Trophoblast cell (in vitro differentiated cells and primary cell): ENCODE results near the gene NLRP4.
"Not testable (repeated sequence)": the region's sequence is repeated elsewhere in the genome, so short reads cannot be mapped to it uniquely, and the experiment has no call there.

Experiments
- DNase-seq, 2 donors: peaks; one replicate each; pipeline ENCODE4 v3.0.0-alpha.2; 2016
- H2AFZ ChIP-seq: 2 replicates; pipeline ENCODE4 v1.6.1; 2013; ENCODE audit warnings: low read length, moderate library complexity, mild to moderate bottlenecking; ENCODE audit not compliant: insufficient read depth, poor library complexity
- H2AK5ac ChIP-seq: 2 replicates; pipeline ENCODE4 v1.6.1; 2013; ENCODE audit warnings: mild to moderate bottlenecking, low read length
- H2BK120ac ChIP-seq: 2 replicates; pipeline ENCODE4 v1.6.1; 2013; ENCODE audit warnings: low read length, mild to moderate bottlenecking, moderate library complexity; ENCODE audit not compliant: insufficient read depth, poor library complexity
- H2BK12ac ChIP-seq: 2 replicates; pipeline ENCODE4 v1.6.1; 2013; ENCODE audit warnings: mild to moderate bottlenecking, low read length, moderate library complexity
- H2BK5ac ChIP-seq: 2 replicates; pipeline ENCODE4 v1.6.1; 2013; ENCODE audit warnings: low read length, low read depth, moderate library complexity, mild to moderate bottlenecking; ENCODE audit not compliant: poor library complexity
- H3K14ac ChIP-seq: 2 replicates; pipeline ENCODE4 v1.6.1; 2013; ENCODE audit warnings: mild to moderate bottlenecking, low read length
- H3K18ac ChIP-seq: 2 replicates; pipeline ENCODE4 v1.6.1; 2013; ENCODE audit warnings: mild to moderate bottlenecking, low read length
- H3K23ac ChIP-seq: 2 replicates; pipeline ENCODE4 v1.6.1; 2013; ENCODE audit warnings: low read length
- H3K27ac ChIP-seq: 2 replicates; pipeline ENCODE4 v1.5.1; 2013; ENCODE audit warnings: low read depth, mild to moderate bottlenecking, inconsistent platforms, low read length, moderate library complexity
- H3K27me3 ChIP-seq: 2 replicates; pipeline ENCODE4 v1.6.1; 2013; ENCODE audit warnings: inconsistent platforms, mild to moderate bottlenecking, low read length, moderate library complexity; ENCODE audit not compliant: insufficient read depth
- H3K36me3 ChIP-seq, 2 experiments: 1 replicate in 1 of 2; 2 replicates in 1 of 2; pipeline ENCODE4 v1.6.1; 2013; ENCODE audit warnings: low read length in 2 of 2, mild to moderate bottlenecking in 2 of 2, moderate library complexity in 1 of 2; ENCODE audit not compliant: insufficient read depth in 2 of 2, control insufficient read depth in 1 of 2
- H3K4ac ChIP-seq: 2 replicates; pipeline ENCODE4 v1.6.1; 2013; ENCODE audit warnings: low read depth, mild to moderate bottlenecking, low read length, moderate library complexity
- H3K4me1 ChIP-seq, 2 experiments: 1 replicate in 1 of 2; 2 replicates in 1 of 2; pipeline ENCODE4 v1.6.1; 2013; ENCODE audit warnings: low read length in 2 of 2, mild to moderate bottlenecking in 2 of 2, moderate library complexity in 1 of 2; ENCODE audit not compliant: insufficient read depth in 2 of 2, control insufficient read depth in 1 of 2
- H3K4me2 ChIP-seq: 2 replicates; pipeline ENCODE4 v1.6.1; 2013; ENCODE audit warnings: inconsistent platforms, mild to moderate bottlenecking, low read length, moderate library complexity
- H3K4me3 ChIP-seq: 2 replicates; pipeline ENCODE4 v1.5.1; 2013; ENCODE audit warnings: mild to moderate bottlenecking, low read depth, low read length, inconsistent platforms
- H3K79me1 ChIP-seq: one replicate; pipeline ENCODE4 v1.6.1; 2013; ENCODE audit warnings: low read length
- H3K79me2 ChIP-seq: 2 replicates; pipeline ENCODE4 v1.6.1; 2013; ENCODE audit warnings: low read length, mild to moderate bottlenecking; ENCODE audit not compliant: control insufficient read depth, insufficient read depth, poor library complexity
- H3K9ac ChIP-seq: 2 replicates; pipeline ENCODE4 v1.6.1; 2013; ENCODE audit warnings: mild to moderate bottlenecking, low read length
- H3K9me3 ChIP-seq: 2 replicates; pipeline ENCODE4 v1.6.1; 2013; ENCODE audit warnings: low read depth, mild to moderate bottlenecking, control low read depth, inconsistent platforms, low read length; ENCODE audit not compliant: insufficient read depth
- H4K12ac ChIP-seq: 2 replicates; pipeline ENCODE4 v1.6.1; 2013; ENCODE audit warnings: low read depth, mild to moderate bottlenecking, low read length, moderate library complexity
- H4K8ac ChIP-seq: 2 replicates; pipeline ENCODE4 v1.6.1; 2013; ENCODE audit warnings: low read depth, mild to moderate bottlenecking, low read length, moderate library complexity
- H4K91ac ChIP-seq: one replicate; pipeline ENCODE4 v1.6.1; 2013; ENCODE audit warnings: low read depth, mild to moderate bottlenecking, low read length, moderate library complexity
- WGBS: extraction: QIAGEN DNeasy Blood & Tissue Kit; methylation state at CpG from one replicate; pipeline ENCODE4 v1.1.7; 2013; ENCODE audit warnings: missing lambda C conversion rate; ENCODE audit not compliant: insufficient read length, insufficient coverage; ENCODE audit errors: extremely low coverage; 5-methylcytosine and 5-hydroxymethylcytosine counted together

Gene NLRP4

GRCh38 chr19:55923556-55923955 lies 87.2 kb downstream of the NLRP4 start:
- Histone ChIP-seq H2AFZ (no peak overlapping the region), H3K9me3 (peaks cover 20% of the 10 kb centered on the region), H2AK5ac (no peak overlapping the region), H3K36me3 (no peaks in the 10 kb centered on the region), H3K27me3 (no peaks in the 10 kb centered on the region), H3K18ac (no peak overlapping the region), H3K4me1 (no peaks in the 10 kb centered on the region), H3K9ac (no peak overlapping the region), H3K79me2 (no peaks in the 10 kb centered on the region), H4K91ac (no peak overlapping the region), H4K12ac (no peak overlapping the region), H2BK12ac (no peak overlapping the region), H2BK120ac (no peak overlapping the region), H3K4ac (no peak overlapping the region), H3K4me3 (no peak overlapping the region), H3K14ac (no peak overlapping the region), H3K27ac (no peak overlapping the region), H3K4me2 (no peak overlapping the region), H3K23ac (no peak overlapping the region), H4K8ac (no peak overlapping the region), H2BK5ac (no peak overlapping the region), H3K79me1 (no peaks in the 10 kb centered on the region)
- no CpG with 5 or more reads among the region's 5 CpGs for WGBS
- DNase-seq, result peak; percentile 12 to 71

DNA sequence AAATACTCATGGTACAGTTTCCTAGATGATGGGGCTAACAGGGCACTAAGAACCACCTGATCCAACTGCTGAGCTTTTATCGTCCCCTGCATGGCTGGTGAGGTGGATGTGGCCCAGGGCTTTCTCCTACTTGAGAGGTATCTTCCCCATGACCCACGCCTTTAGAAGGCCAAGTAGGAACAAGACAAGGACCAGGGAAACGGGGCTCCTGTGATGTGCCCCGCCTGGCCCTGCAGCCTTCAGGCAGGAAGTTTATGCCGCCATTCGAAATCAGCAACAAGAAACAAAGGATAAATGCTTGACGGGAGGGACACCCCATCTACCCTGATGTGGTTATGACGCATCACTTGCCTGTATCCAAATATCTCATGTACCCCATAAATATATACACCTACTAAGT lies 91.7 kb downstream of the NLRP4 start:
- DNase-seq, result no peak
- H3K23ac ChIP-seq, result no peak overlapping the region
- H3K4me2 ChIP-seq, result no peak overlapping the region
- H3K9me3 ChIP-seq, result peaks cover 21% of the 10 kb centered on the region
- no peak overlapping the region for H2AK5ac ChIP-seq
- no peak overlapping the region for H4K8ac ChIP-seq
- no peak overlapping the region for H2BK12ac ChIP-seq
- no peak overlapping the region for H2AFZ ChIP-seq
- no peak overlapping the region for H3K27ac ChIP-seq
- H3K79me1 ChIP-seq, result no peaks in the 10 kb centered on the region
- no peaks in the 10 kb centered on the region for H3K79me2 ChIP-seq
- no peaks in the 10 kb centered on the region for H3K27me3 ChIP-seq
- H4K91ac ChIP-seq, result no peak overlapping the region
- H2BK5ac ChIP-seq, result no peak overlapping the region
- H3K4me1 ChIP-seq, result no peaks in the 10 kb centered on the region
- no peak overlapping the region for H3K4ac ChIP-seq
- H3K4me3 ChIP-seq, result no peak overlapping the region
- H3K18ac ChIP-seq, result no peak overlapping the region
- H3K36me3 ChIP-seq, result no peaks in the 10 kb centered on the region
- H3K14ac ChIP-seq, result no peak overlapping the region
- no peak overlapping the region for H2BK120ac ChIP-seq
- H4K12ac ChIP-seq, result no peak overlapping the region
- no peak overlapping the region for H3K9ac ChIP-seq
- no CpG with 5 or more reads among the region's 8 CpGs for WGBS

DNA sequence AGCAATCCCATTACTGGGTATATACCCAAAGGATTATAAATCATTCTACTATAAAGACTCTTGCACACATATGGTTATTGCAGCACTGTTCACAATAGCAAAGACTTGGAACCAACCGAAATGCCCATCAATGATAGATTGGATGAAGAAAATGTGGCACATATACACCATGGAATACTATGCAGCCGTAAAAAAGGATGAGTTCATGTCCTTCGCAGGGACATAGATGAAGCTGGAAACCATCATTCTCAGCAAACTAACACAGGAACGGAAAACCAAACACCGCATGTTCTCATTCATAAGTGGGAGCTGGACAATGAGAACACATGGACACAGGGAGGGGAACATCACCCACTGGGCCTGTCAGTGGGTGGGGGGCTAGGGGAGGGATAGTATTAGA lies 92.9 kb downstream of the NLRP4 start:
- not testable (repeated sequence) for H3K4me3 ChIP-seq, H4K91ac ChIP-seq, H3K4me1 ChIP-seq, H2AK5ac ChIP-seq, H3K9ac ChIP-seq, H4K8ac ChIP-seq, H4K12ac ChIP-seq, H3K4me2 ChIP-seq, H3K79me2 ChIP-seq, H3K23ac ChIP-seq, DNase-seq, H2BK120ac ChIP-seq, H2BK12ac ChIP-seq, H2AFZ ChIP-seq, H3K79me1 ChIP-seq, H3K27me3 ChIP-seq, H3K36me3 ChIP-seq, H3K4ac ChIP-seq, H3K27ac ChIP-seq, H3K18ac ChIP-seq, H2BK5ac ChIP-seq, H3K14ac ChIP-seq
- peaks cover 22% of the 10 kb centered on the region for H3K9me3 ChIP-seq
- no CpG with 5 or more reads among the region's 5 CpGs for WGBS

DNA sequence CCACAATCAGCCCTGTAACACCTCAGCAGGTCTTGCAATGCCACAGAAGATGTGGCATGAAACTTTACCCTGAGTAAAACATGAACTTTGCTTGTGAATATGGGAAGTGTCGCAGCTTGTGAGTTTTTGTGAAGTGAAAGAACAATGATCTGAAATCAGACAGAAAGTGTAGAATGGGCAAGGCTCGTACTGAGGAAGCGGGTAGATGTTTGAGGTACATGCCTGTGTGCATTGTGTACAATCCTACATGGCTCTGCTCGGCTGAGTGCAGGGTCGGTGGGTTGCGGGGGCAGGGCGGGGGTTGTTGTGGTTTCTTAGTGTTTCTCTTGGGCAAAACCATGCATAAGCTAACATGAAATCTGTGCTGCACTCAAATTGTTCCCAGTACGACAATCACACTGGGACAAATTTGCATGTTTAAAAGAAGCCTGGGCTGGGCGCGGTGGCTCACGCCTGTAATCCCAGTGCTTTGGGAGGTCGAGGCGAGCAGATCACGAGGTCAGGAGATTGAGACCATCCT lies 94.7 kb downstream of the NLRP4 start:
- Histone ChIP-seq H4K91ac (no peak overlapping the region), H3K14ac (no peak overlapping the region), H3K27ac (no peak overlapping the region), H3K4me1 (no peaks in the 10 kb centered on the region), H3K18ac (no peak overlapping the region), H3K79me1 (no peaks in the 10 kb centered on the region), H3K4me2 (no peak overlapping the region), H3K9ac (no peak overlapping the region), H3K4ac (no peak overlapping the region), H2AK5ac (no peak overlapping the region), H4K8ac (no peak overlapping the region), H3K79me2 (no peaks in the 10 kb centered on the region), H3K9me3 (peaks cover 21% of the 10 kb centered on the region), H2BK5ac (no peak overlapping the region), H3K27me3 (no peaks in the 10 kb centered on the region), H2AFZ (no peak overlapping the region), H3K4me3 (no peak overlapping the region), H2BK120ac (no peak overlapping the region), H3K23ac (no peak overlapping the region), H2BK12ac (no peak overlapping the region), H3K36me3 (no peaks in the 10 kb centered on the region), H4K12ac (no peak overlapping the region)
- DNase-seq, result no peak
- no CpG with 5 or more reads among the region's 14 CpGs for WGBS
